Suprapubic skin (tissue), 4 donors: ENCODE data around the gene SCAMP1. TPM values are rescaled to one million over a fixed set of nuclear protein-coding genes. Genes with fewer than 3 reads are reported as not detected.
"Not testable (repeated sequence)": the region's sequence is repeated elsewhere in the genome, so short reads cannot be mapped to it uniquely, and the experiment has no call there.

Experiments
- DNase-seq, 2 donors: peaks; one replicate each; pipeline ENCODE4 v3.0.0-alpha.2; 2019; ENCODE audit warnings: low spot score in 2 of 2
- H3K27ac ChIP-seq: fragments of 200-600 bp; sonication (generic); one replicate; pipeline ENCODE4 v1.5.1; 2019
- H3K27me3 ChIP-seq: fragments of 200-600 bp; sonication (generic); one replicate; pipeline ENCODE4 v1.5.1; 2019
- H3K36me3 ChIP-seq: fragments of 200-600 bp; sonication (generic); one replicate; pipeline ENCODE4 v1.5.1; 2019
- H3K4me1 ChIP-seq: fragments of 200-600 bp; sonication (generic); one replicate; pipeline ENCODE4 v1.5.1; 2019
- H3K4me3 ChIP-seq: fragments of 200-600 bp; sonication (generic); one replicate; pipeline ENCODE4 v1.5.1; 2019; ENCODE audit warnings: mild to moderate bottlenecking
- H3K9me3 ChIP-seq: fragments of 200-600 bp; sonication (generic); one replicate; pipeline ENCODE4 v1.5.1; 2019
- CTCF ChIP-seq, 2 donors: fragments of 200-600 bp in 1 of 2; fragments of 450-650 bp in 1 of 2; sonication (generic) in 1 of 2; IDR thresholded peaks; one replicate each; pipeline ENCODE4 v1.5.1; 2016 to 2019; ENCODE audit warnings: antibody characterized with exemption in 2 of 2, mild to moderate bottlenecking in 1 of 2, moderate library complexity in 1 of 2
- EP300 ChIP-seq: sonication (generic); formaldehyde crosslinking; IDR thresholded peaks from one replicate; pipeline ENCODE4 v1.6.1; 2017; ENCODE audit warnings: antibody characterized with exemption
- POLR2A ChIP-seq, 2 donors: fragments of 450-650 bp; IDR thresholded peaks; one replicate each; pipeline ENCODE4 v1.6.1; 2017; ENCODE audit warnings: antibody characterized with exemption in 2 of 2, mild to moderate bottlenecking in 2 of 2, moderate library complexity in 2 of 2
- POLR2AphosphoS5 ChIP-seq, 3 donors: sonication (generic); formaldehyde crosslinking; IDR thresholded peaks; one replicate each; pipeline ENCODE4 v1.6.1; 2017; ENCODE audit warnings: antibody characterized with exemption in 3 of 3
- WGBS: methylation state at CpG from one replicate; pipeline ENCODE4 v1.1.5; 2018; 5-methylcytosine and 5-hydroxymethylcytosine counted together
- total RNA-seq, 4 donors: library from RNA; depleted of rRNA; stranded (reverse); fragments of >200 nt; gene quantifications; one replicate each; pipeline ENCODE4 v1.1.0, GENCODE V29; 2016

SCAMP1 gene
- total RNA-seq, 4 donors from 2014 or later: 21.2 to 34.6 (median 29.4) TPM

DNA sequence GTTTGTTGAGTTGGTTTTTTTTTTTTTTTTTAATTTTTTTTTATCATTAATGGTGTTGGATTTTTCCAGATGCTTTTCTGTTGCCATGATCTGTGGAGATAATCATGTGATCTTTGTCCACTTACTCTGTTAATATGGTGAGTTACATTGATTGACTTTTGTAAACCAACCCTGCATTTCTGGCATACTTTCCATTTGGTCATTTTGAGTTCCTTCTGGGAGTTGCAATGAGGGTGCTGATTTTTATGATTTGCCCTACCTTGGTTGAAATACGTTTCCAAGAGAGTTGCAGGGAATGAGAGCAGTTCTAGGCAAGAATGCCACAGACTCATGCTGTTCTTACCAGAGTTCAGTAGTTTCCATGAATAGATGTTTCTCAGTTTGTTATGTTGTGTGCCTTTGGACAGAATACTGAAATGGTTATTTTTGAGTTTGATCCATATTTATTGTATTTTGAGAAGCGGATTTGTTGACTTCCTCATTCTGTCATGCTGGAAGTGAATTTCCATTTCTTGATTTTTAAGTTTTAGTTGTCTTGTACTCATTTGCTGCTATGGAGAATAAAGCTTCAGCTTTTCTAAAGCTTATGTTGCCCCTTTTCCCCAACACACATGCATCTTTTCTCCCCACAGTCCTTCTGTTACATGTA lies 69.0 kb downstream of the SCAMP1 start:
- Histone ChIP-seq H3K9me3 (no peaks in the 10 kb centered on the region), H3K27ac (no peak overlapping the region), H3K27me3 (no peaks in the 10 kb centered on the region), H3K36me3 (peaks cover 20% of the 10 kb centered on the region), H3K4me3 (no peak overlapping the region), H3K4me1 (no peaks in the 10 kb centered on the region)
- TF ChIP-seq POLR2AphosphoS5 (IDR thresholded peaks at IDR 0.05) (no peak), CTCF (IDR thresholded peaks at IDR 0.05) (no peak), POLR2A (IDR thresholded peaks at IDR 0.05) (no peak), EP300 (no peak)
- WGBS: 89% methylated on average over 2 of the region's 2 CpGs
- DNase-seq: no peak

GRCh38 chr5:78430866-78431265 lies 70.4 kb downstream of the SCAMP1 start:
- Histone ChIP-seq H3K36me3 (peaks cover 18% of the 10 kb centered on the region), H3K4me1 (no peaks in the 10 kb centered on the region), H3K27ac (no peak overlapping the region), H3K27me3 (no peaks in the 10 kb centered on the region), H3K4me3 (no peak overlapping the region), H3K9me3 (no peaks in the 10 kb centered on the region)
- 87% methylated on average over 1 of the region's 1 CpG for WGBS
- no peak for DNase-seq
- TF ChIP-seq POLR2A (IDR thresholded peaks at IDR 0.05) (no peak), EP300 (no peak), CTCF (IDR thresholded peaks at IDR 0.05) (no peak), POLR2AphosphoS5 (IDR thresholded peaks at IDR 0.05) (no peak)

GRCh38 chr5:78433972-78434371 lies 73.6 kb downstream of the SCAMP1 start:
- DNase-seq: no peak
- H3K27me3 ChIP-seq: no peaks in the 10 kb centered on the region
- no peak overlapping the region for H3K27ac ChIP-seq
- H3K36me3 ChIP-seq: peaks cover 8% of the 10 kb centered on the region
- H3K4me3 ChIP-seq: no peak overlapping the region
- no peak for TF ChIP-seq POLR2A (IDR thresholded peaks at IDR 0.05)
- TF ChIP-seq POLR2AphosphoS5 (IDR thresholded peaks at IDR 0.05): no peak
- H3K4me1 ChIP-seq: no peaks in the 10 kb centered on the region
- no peaks in the 10 kb centered on the region for H3K9me3 ChIP-seq

GRCh38 chr5:78447775-78448424 lies 87.5 kb downstream of the SCAMP1 start:
- Histone ChIP-seq H3K36me3 (peaks cover 13% of the 10 kb centered on the region), H3K4me1 (no peaks in the 10 kb centered on the region), H3K27me3 (no peaks in the 10 kb centered on the region), H3K9me3 (no peaks in the 10 kb centered on the region), H3K4me3 (no peak overlapping the region), H3K27ac (no peak overlapping the region)
- 97% methylated on average over 1 of the region's 3 CpGs for WGBS
- DNase-seq: no peak
- TF ChIP-seq POLR2AphosphoS5 (IDR thresholded peaks at IDR 0.05) (no peak), CTCF (IDR thresholded peaks at IDR 0.05) (no peak), EP300 (no peak), POLR2A (IDR thresholded peaks at IDR 0.05) (no peak)

GRCh38 chr5:78449103-78449502 lies 88.7 kb downstream of the SCAMP1 start:
- H3K27me3 ChIP-seq: no peaks in the 10 kb centered on the region
- DNase-seq: no peak
- H3K9me3 ChIP-seq: no peaks in the 10 kb centered on the region
- H3K27ac ChIP-seq: no peak overlapping the region
- no peak for TF ChIP-seq CTCF (IDR thresholded peaks at IDR 0.05)
- TF ChIP-seq POLR2A (IDR thresholded peaks at IDR 0.05): no peak
- TF ChIP-seq POLR2AphosphoS5 (IDR thresholded peaks at IDR 0.05): no peak
- no peak for TF ChIP-seq EP300
- H3K4me3 ChIP-seq: no peak overlapping the region
- peaks cover 13% of the 10 kb centered on the region for H3K36me3 ChIP-seq
- no peaks in the 10 kb centered on the region for H3K4me1 ChIP-seq

- not testable (repeated sequence) for H3K27ac ChIP-seq, H3K4me1 ChIP-seq, H3K9me3 ChIP-seq, H3K4me3 ChIP-seq, H3K27me3 ChIP-seq, DNase-seq
- peaks cover 11% of the 10 kb centered on the region for H3K36me3 ChIP-seq
- WGBS: 86% methylated on average over 5 of the region's 14 CpGs
Measured at GRCh38 chr5:78457507-78457906, 97.1 kb downstream of the SCAMP1 start.
